ENCODE measurements around the gene TMEM63B.
"Not testable (repeated sequence)": the region's sequence is repeated elsewhere in the genome, so short reads cannot be mapped to it uniquely, and the experiment has no call there.

The TMEM63B gene

GRCh38 chr6:44180406-44180805 lies 53.1 kb downstream of the TMEM63B start:
- DNase-seq (ENCODE audit: insufficient read length, low spot score) (no peak), FAIRE-seq (no peak)
- TF ChIP-seq CTCF (IDR thresholded peaks at IDR 0.05; ENCODE audit: insufficient read depth, missing control alignments): no peak

GRCh38 chr6:44180886-44181285 lies 53.5 kb downstream of the TMEM63B start:
- TF ChIP-seq CTCF (IDR thresholded peaks at IDR 0.05; ENCODE audit: insufficient read depth, missing control alignments): no peak
- no peak for FAIRE-seq
- no peak for DNase-seq (ENCODE audit: insufficient read length, low spot score)

GRCh38 chr6:44181784-44182183 lies 54.4 kb downstream of the TMEM63B start:
- DNase-seq (ENCODE audit: insufficient read length, low spot score); FAIRE-seq: not testable (repeated sequence)

DNA sequence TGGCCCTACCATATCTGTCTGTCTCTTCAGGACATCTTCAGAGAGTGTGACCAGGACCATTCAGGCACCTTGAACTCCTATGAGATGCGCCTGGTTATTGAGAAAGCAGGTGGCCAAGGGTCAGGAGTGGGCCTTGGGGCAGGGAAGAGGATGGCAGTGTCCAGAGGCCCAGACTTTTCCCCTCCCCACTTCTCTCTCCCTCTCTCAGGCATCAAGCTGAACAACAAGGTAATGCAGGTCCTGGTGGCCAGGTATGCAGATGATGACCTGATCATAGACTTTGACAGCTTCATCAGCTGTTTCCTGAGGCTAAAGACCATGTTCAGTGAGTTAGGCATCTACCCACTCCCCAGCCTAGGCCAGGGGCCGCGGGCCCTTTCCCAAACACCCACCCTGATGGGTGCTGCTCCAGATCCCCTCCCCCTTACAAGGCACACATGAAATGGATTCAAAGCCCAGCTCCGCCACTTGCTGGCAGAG lies 55.6 kb downstream of the TMEM63B start:
- FAIRE-seq (no peak), DNase-seq (ENCODE audit: insufficient read length, low spot score) (no peak)
- TF ChIP-seq CTCF (IDR thresholded peaks at IDR 0.05; ENCODE audit: insufficient read depth, missing control alignments): no peak

DNA sequence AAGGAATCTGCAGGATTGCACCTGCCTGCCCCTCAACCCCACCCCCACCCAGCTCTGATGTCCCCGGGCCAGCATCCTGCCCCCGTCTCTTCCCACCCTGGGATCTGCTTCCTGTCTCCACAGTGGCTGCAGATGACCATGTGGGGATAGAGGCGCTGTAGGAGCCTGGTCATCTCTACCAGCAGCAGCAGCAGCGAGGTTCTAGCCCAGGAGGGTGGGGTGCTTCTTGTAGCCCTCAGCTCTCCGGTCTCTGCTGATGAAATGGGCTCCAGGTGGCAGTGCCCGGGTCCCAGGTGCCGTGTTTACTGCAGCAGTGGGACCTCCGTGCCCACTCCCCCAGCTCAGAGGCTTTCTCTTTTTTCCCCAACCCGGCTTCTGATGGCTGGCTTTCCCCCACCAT lies 56.4 kb downstream of the TMEM63B start:
- TF ChIP-seq CTCF (IDR thresholded peaks at IDR 0.05; ENCODE audit: insufficient read depth, missing control alignments): no peak
- FAIRE-seq (no peak), DNase-seq (ENCODE audit: insufficient read length, low spot score) (no peak)

- not testable (repeated sequence) for FAIRE-seq; DNase-seq (ENCODE audit: insufficient read length, low spot score)
Measured at GRCh38 chr6:44185356-44185755, 58.0 kb downstream of the TMEM63B start.

GRCh38 chr6:44185953-44186634 lies 58.7 kb downstream of the TMEM63B start:
- FAIRE-seq: no peak

GRCh38 chr6:44186635-44187025 lies 59.3 kb downstream of the TMEM63B start:
- DNase-seq (ENCODE audit: insufficient read length, low spot score) (no peak), FAIRE-seq (no peak)
- TF ChIP-seq CTCF (IDR thresholded peaks at IDR 0.05; ENCODE audit: insufficient read depth, missing control alignments): no peak

More at GRCh38 chr6:44185953-44186634, 58.7 kb downstream of the TMEM63B start:
- no peak for DNase-seq (ENCODE audit: insufficient read length, low spot score)
- TF ChIP-seq CTCF (IDR thresholded peaks at IDR 0.05; ENCODE audit: insufficient read depth, missing control alignments): no peak
